A549 (cell line): ENCODE results near the gene SYT13. TPM values are rescaled to one million over a fixed set of nuclear protein-coding genes. Genes with fewer than 3 reads are reported as not detected.
A peak's percentile ranks its signal among the peaks of the same experiment; 100 is the strongest.

ENCODE experiments used
- ATAC-seq, 2 experiments: fragments of 200-7000 bp in 1 of 2; fragments of >200 bp in 1 of 2; cut with Nextera tagmentation in 1 of 2; cut with Tn5 transposase in 1 of 2; 3 replicates each; pipeline versions ENCODE4 v1.8.0 to v1.9.1; 2018 to 2020; ENCODE audit warnings: mild to moderate bottlenecking in 1 of 2, moderate library complexity in 1 of 2
- CTCF ChIA-PET: fragments of 300-600 bp; sonication (Branson Sonifier 250); formaldehyde crosslinking; extraction: SDS; loops from one replicate; lab custom pipeline; 2021; ENCODE audit warnings: antibody characterized with exemption, inconsistent platforms; lab: Yijun Ruan, JAX
- POLR2A ChIA-PET: fragments of 350-600 bp; formaldehyde crosslinking; extraction: SDS; loops from one replicate; lab custom pipeline; 2021; ENCODE audit warnings: antibody characterized with exemption, inconsistent platforms; lab: Yijun Ruan, JAX
- DNase-seq, 2 experiments: peaks; one replicate each; pipeline versions ENCODE4 v3.0.0 to v3.0.0-alpha.2; 2011 to 2016; ENCODE audit warnings: low read depth in 1 of 2, low spot score in 1 of 2
- FAIRE-seq: peaks from 2 replicates; lab custom pipeline; 2011; peaks lifted over from hg19 to GRCh38; lab: Jason Lieb, UNC
- H3K27ac ChIP-seq, 2 experiments: fragments of >200 bp; sonication (Bioruptor Twin); formaldehyde crosslinking; 3 replicates each; pipeline ENCODE4 v1.5.1; 2016 to 2017
- H3K4me1 ChIP-seq: fragments of >200 bp; sonication (Bioruptor Twin); formaldehyde crosslinking; 3 replicates; pipeline ENCODE4 v1.6.1; 2016
- H3K4me2 ChIP-seq: fragments of >200 bp; sonication (Bioruptor Twin); formaldehyde crosslinking; 3 replicates; pipeline ENCODE4 v1.6.1; 2016
- H3K4me3 ChIP-seq: fragments of >200 bp; sonication (Bioruptor Twin); formaldehyde crosslinking; 3 replicates; pipeline ENCODE4 v1.5.1; 2016
- H3K9me3 ChIP-seq: fragments of >200 bp; sonication (Bioruptor Twin); formaldehyde crosslinking; 3 replicates; pipeline ENCODE4 v1.6.1; 2016
- BHLHE40 ChIP-seq: IDR thresholded peaks from 2 replicates; pipeline ENCODE4 v1.6.1; 2012; ENCODE audit warnings: low read depth, low read length, inconsistent platforms
- CHD4 ChIP-seq: fragments of 200-600 bp; sonication (generic); IDR thresholded peaks from 2 replicates; pipeline ENCODE4 v1.6.1; 2016; ENCODE audit warnings: antibody characterized with exemption, mild to moderate bottlenecking, borderline replicate concordance
- EP300 ChIP-seq, 2 experiments: fragments of >200 bp; sonication (Bioruptor Twin); formaldehyde crosslinking; IDR thresholded peaks; 2 replicates in 1 of 2; 3 replicates in 1 of 2; pipeline ENCODE4 v1.6.1; 2016 to 2017
- FOSL2 ChIP-seq, 2 experiments: fragments of 450-650 bp in 1 of 2; fragments of >200 bp in 1 of 2; sonication (Bioruptor Twin) in 1 of 2; formaldehyde crosslinking; IDR thresholded peaks; 2 replicates each; pipeline versions ENCODE4 v1.5.0 to v1.6.1; 2016 to 2020; ENCODE audit warnings: mild to moderate bottlenecking in 1 of 2, moderate library complexity in 1 of 2
- HOXA7 ChIP-seq: fragments of 250-450 bp; sonication (Bioruptor Pico); IDR thresholded peaks from 2 replicates; pipeline ENCODE4 v1.5.0; 2020; ENCODE audit warnings: mild to moderate bottlenecking, moderate library complexity
- HOXB5 ChIP-seq: fragments of 250-450 bp; sonication (Bioruptor Pico); IDR thresholded peaks from 2 replicates; pipeline ENCODE4 v1.5.0; 2020; ENCODE audit warnings: mild to moderate bottlenecking, moderate library complexity
- MAFK ChIP-seq: fragments of 450-650 bp; IDR thresholded peaks from 2 replicates; pipeline ENCODE4 v1.6.1; 2014; ENCODE audit not compliant: partially characterized antibody
- NPAS2 ChIP-seq: fragments of 250-450 bp; sonication (Bioruptor Pico); IDR thresholded peaks from 2 replicates; pipeline ENCODE4 v1.8.0; 2022; ENCODE audit warnings: mild to moderate bottlenecking, moderate library complexity, borderline replicate concordance
- POLR2A ChIP-seq: IDR thresholded peaks from 2 replicates; pipeline ENCODE4 v1.6.1; 2012; ENCODE audit warnings: mild to moderate bottlenecking, low read length
- ZFP36 ChIP-seq: fragments of 450-650 bp; IDR thresholded peaks from 2 replicates; pipeline ENCODE4 v1.6.1; 2014; ENCODE audit warnings: borderline replicate concordance; ENCODE audit not compliant: partially characterized antibody
- WGBS: methylation state at CpG from one replicate; pipeline ENCODE4 v1.1.6; 2017; ENCODE audit errors: missing lambda C conversion rate; 5-methylcytosine and 5-hydroxymethylcytosine counted together
- polyA minus RNA-seq: library from RNA; depleted of rRNA, polyadenylated mRNA; stranded (reverse); fragments of >200 nt; gene quantifications from 2 replicates; pipeline ENCODE4 v1.2.3, GENCODE V29; 2011; rRNA and poly(A)+ RNA removed
- polyA plus RNA-seq, 4 experiments: library from polyadenylated mRNA; depleted of rRNA in 3 of 4; stranded (reverse); fragments of >200 nt; fragmentation: RNase III in 1 of 4; extraction: RNeasy Plus Mini Kit Qiagen cat#74134 plus additional on column Dnase treatment in 1 of 4; gene quantifications; 2 replicates in 3 of 4; 3 replicates in 1 of 4; pipeline ENCODE4 v1.2.3, GENCODE V29; 2011 to 2017
- TF ChIP-seq, protein P1 (sequence below): fragments of 450-650 bp; IDR thresholded peaks from 2 replicates; pipeline ENCODE4 v1.6.1; 2014; ENCODE audit warnings: antibody characterized with exemption
- TF ChIP-seq, protein P2 (sequence below): IDR thresholded peaks from 2 replicates; pipeline ENCODE4 v1.6.1; 2012; ENCODE audit warnings: low read depth, borderline replicate concordance
- TF ChIP-seq, protein P3 (sequence below): IDR thresholded peaks from 2 replicates; pipeline ENCODE4 v1.6.1; 2012
- TF ChIP-seq, protein P4 (sequence below): IDR thresholded peaks from 2 replicates; pipeline ENCODE4 v1.6.1; 2012

The SYT13 gene, protein sequence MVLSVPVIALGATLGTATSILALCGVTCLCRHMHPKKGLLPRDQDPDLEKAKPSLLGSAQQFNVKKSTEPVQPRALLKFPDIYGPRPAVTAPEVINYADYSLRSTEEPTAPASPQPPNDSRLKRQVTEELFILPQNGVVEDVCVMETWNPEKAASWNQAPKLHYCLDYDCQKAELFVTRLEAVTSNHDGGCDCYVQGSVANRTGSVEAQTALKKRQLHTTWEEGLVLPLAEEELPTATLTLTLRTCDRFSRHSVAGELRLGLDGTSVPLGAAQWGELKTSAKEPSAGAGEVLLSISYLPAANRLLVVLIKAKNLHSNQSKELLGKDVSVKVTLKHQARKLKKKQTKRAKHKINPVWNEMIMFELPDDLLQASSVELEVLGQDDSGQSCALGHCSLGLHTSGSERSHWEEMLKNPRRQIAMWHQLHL
- polyA plus RNA-seq (2011; rRNA removed) (8.1 and 10.7 TPM in 2 replicates), polyA plus RNA-seq (2017; fragmentation: RNase III; extraction: RNeasy Plus Mini Kit Qiagen cat#74134 plus additional on column Dnase treatment) (8.1 to 13.1 TPM (median 12.9 TPM) in 3 replicates), polyA minus RNA-seq (31.3 and 31.5 TPM in 2 replicates)
- polyA plus RNA-seq (2012; cell fraction: cytosol; rRNA removed): 2.4 and 2.9 TPM in 2 replicates
- polyA plus RNA-seq (2012; cell fraction: nucleus; rRNA removed): 2.9 and 3.6 TPM in 2 replicates

DNA sequence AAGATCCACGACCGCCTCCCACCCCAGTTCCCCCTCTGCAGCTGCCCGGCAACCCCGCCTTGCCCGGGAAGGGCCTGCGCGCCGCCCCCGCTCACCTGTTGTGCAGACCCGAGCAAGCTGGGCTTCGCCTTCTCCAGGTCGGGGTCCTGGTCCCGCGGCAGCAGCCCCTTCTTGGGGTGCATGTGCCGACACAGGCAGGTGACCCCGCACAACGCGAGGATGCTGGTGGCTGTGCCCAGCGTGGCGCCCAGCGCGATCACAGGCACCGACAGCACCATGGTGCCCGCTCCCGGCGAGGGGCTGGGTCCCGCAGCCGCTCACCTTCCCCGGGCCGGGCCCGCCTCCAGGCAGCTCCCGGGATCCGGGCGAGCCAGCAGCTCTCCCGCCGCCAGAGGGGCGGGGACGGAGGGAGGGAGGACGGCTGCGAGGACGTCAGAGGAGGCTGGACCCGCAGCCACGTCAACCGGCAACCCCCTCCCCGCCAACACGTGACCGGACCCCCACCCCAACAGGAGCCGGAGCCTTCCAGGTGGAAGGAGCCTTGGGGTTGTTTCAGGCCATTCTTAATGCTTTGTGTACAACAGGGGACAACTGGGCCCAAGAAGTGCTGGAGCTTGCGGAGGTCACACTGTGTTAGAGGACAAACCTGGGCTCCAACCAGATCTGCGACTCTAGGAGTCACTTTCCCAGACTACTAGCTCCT, at the start of gene SYT13:
TSS of gene SYT13 (minus strand) at position 412 of the 703 bp plus-strand sequence. CDS start at position 278, 134 bp downstream.
- TF ChIP-seq, protein P1, sequence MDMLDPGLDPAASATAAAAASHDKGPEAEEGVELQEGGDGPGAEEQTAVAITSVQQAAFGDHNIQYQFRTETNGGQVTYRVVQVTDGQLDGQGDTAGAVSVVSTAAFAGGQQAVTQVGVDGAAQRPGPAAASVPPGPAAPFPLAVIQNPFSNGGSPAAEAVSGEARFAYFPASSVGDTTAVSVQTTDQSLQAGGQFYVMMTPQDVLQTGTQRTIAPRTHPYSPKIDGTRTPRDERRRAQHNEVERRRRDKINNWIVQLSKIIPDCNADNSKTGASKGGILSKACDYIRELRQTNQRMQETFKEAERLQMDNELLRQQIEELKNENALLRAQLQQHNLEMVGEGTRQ: peak; percentile 73
- TF ChIP-seq NPAS2 (CRISPR knock-in tag) (no peak), MAFK (no peak), POLR2A (peak; percentile 24; the same call in 1 of the 2 replicates), EP300 (IDR thresholded peaks at IDR 0.05) (no peak), FOSL2 (IDR thresholded peaks at IDR 0.05) (no peak), FOSL2 (CRISPR knock-in tag; IDR thresholded peaks at IDR 0.05) (no peak), BHLHE40 (0 out of 2 replicates have a peak, but pooled peaks have one; percentile 32), ZFP36 (no peak), CHD4 (no peak), HOXA7 (CRISPR knock-in tag) (no peak), HOXB5 (CRISPR knock-in tag) (no peak)
- TF ChIP-seq, protein P2, sequence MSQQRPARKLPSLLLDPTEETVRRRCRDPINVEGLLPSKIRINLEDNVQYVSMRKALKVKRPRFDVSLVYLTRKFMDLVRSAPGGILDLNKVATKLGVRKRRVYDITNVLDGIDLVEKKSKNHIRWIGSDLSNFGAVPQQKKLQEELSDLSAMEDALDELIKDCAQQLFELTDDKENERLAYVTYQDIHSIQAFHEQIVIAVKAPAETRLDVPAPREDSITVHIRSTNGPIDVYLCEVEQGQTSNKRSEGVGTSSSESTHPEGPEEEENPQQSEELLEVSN: peak; percentile 50; the same call in 1 of the 2 replicates
- TF ChIP-seq, protein P3, sequence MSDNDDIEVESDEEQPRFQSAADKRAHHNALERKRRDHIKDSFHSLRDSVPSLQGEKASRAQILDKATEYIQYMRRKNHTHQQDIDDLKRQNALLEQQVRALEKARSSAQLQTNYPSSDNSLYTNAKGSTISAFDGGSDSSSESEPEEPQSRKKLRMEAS: peak; percentile 58; the same call in 1 of the 2 replicates
- TF ChIP-seq, protein P4, sequence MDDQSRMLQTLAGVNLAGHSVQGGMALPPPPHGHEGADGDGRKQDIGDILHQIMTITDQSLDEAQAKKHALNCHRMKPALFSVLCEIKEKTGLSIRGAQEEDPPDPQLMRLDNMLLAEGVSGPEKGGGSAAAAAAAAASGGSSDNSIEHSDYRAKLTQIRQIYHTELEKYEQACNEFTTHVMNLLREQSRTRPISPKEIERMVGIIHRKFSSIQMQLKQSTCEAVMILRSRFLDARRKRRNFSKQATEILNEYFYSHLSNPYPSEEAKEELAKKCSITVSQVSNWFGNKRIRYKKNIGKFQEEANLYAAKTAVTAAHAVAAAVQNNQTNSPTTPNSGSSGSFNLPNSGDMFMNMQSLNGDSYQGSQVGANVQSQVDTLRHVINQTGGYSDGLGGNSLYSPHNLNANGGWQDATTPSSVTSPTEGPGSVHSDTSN: no peak
- Histone ChIP-seq H3K27ac (peak within 1 kb of the TSS; percentile 73 to 87), H3K4me3 (peak within 1 kb of the TSS; percentile 65), H3K4me1 (peaks cover 12% of the 10 kb centered on the region), H3K9me3 (peaks cover 19% of the 10 kb centered on the region), H3K4me2 (peak within 1 kb of the TSS; percentile 97)
- 10% methylated on average over 12 of the region's 50 CpGs for WGBS
- DNase-seq (peak; percentile 30 to 62), ATAC-seq (peak; percentile 86 to 91), FAIRE-seq (no peak)
- ChIA-PET CTCF (interaction anchor here (0.8 to 4.3 kb wide), 13 partner anchors 20 to 374 kb away, joined by 3 to 60 read pairs (median 4); no protein-coding TSS in a partner anchor), POLR2A (interaction anchor here (0.6 kb wide), 1 partner anchor 425 kb away, joined by 3 read pairs; no protein-coding TSS in a partner anchor)

DNA sequence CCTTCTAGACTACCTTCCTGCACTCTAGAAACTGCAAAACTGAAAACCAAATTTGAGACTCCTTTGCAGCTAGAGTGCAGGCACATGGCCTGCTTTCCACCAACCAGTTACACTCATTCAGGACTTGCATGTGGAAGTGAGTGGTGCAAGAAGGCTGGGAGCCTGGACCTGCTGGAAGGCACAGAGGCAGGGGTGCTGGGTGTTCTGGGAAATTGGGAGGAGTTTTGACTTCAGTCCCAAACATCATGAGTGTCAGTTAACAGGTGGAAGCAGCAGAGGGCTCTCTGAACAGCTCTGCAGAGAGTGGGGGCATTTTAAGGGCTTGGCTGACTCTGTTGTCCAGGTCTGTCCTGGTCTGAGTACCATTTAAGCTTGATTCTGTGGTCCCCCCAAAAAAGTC, 49.3 kb upstream of the SYT13 start:
- TF ChIP-seq CHD4: no peak
- TF ChIP-seq, protein P4: no peak
- TF ChIP-seq, protein P2: no peak
- DNase-seq: no peak

More for the DNA sequence above, 49.3 kb upstream of the SYT13 start:
- FAIRE-seq: no peak
- H3K4me1 ChIP-seq: no peaks in the 10 kb centered on the region; the same call in 2 of the 3 replicates
- ChIA-PET CTCF (interaction anchor here (1.0 to 12.8 kb wide), 6 partner anchors 83 to 435 kb away, joined by 3 to 320 read pairs (median 7); no protein-coding TSS in a partner anchor), POLR2A (no interaction called here)
- no peaks in the 10 kb centered on the region for H3K9me3 ChIP-seq
- no peak overlapping the region for H3K27ac ChIP-seq
- ATAC-seq: no peak
- no peak overlapping the region for H3K4me3 ChIP-seq
- H3K4me2 ChIP-seq: no peak overlapping the region
